Cardiac muscle cell (in vitro differentiated cells and primary cell): Measurements from ENCODE around the gene ZNF639. TPM values are rescaled to one million over a fixed set of nuclear protein-coding genes. Genes with fewer than 3 reads are reported as not detected.

Source experiments
- DNase-seq, 2 donors: peaks; one replicate each; pipeline versions ENCODE4 v3.0.0 to v3.0.0-alpha.2; 2010 to 2017; ENCODE audit warnings: low read depth in 1 of 2, low spot score in 1 of 2
- H3K27ac ChIP-seq: fragments of 200-600 bp; sonication (generic); 2 replicates; pipeline ENCODE4 v1.5.1; 2016
- H3K27me3 ChIP-seq: fragments of 200-600 bp; sonication (generic); 2 replicates; pipeline ENCODE4 v1.6.0; 2016; ENCODE audit warnings: control low read depth
- H3K36me3 ChIP-seq: fragments of 200-600 bp; sonication (generic); 2 replicates; pipeline ENCODE4 v1.5.1; 2016; ENCODE audit warnings: control low read depth
- H3K4me1 ChIP-seq: fragments of 200-600 bp; sonication (generic); 2 replicates; pipeline ENCODE4 v1.8.1; 2017; ENCODE audit warnings: low read depth, mild to moderate bottlenecking, mixed run types
- H3K4me3 ChIP-seq: fragments of 200-600 bp; sonication (generic); 2 replicates; pipeline ENCODE4 v1.5.1; 2016; ENCODE audit warnings: mild to moderate bottlenecking
- H3K9me3 ChIP-seq: fragments of 200-600 bp; sonication (generic); 2 replicates; pipeline ENCODE4 v1.5.1; 2017; ENCODE audit warnings: low read depth, mild to moderate bottlenecking, control low read depth
- polyA plus RNA-seq: library from polyadenylated mRNA; unstranded; fragments of >200 nt; fragmentation: Nextera tagmentation; extraction: Ambion mirVana; gene quantifications from 2 replicates; pipeline ENCODE4 v1.2.1, GENCODE V29; 2016
- total RNA-seq: library from RNA; depleted of rRNA; stranded (reverse); fragments of >200 nt; gene quantifications from 2 replicates; pipeline ENCODE4 v1.2.3, GENCODE V29; 2016
- TF ChIP-seq, protein P1 (sequence below): IDR thresholded peaks from 2 replicates; pipeline ENCODE4 v1.5.1; 2012; ENCODE audit warnings: low read depth, mild to moderate bottlenecking, low read length

ZNF639 gene
- total and polyA plus RNA-seq, 2 experiments from 2014 or later: 39.7 to 41.0 TPM

DNA sequence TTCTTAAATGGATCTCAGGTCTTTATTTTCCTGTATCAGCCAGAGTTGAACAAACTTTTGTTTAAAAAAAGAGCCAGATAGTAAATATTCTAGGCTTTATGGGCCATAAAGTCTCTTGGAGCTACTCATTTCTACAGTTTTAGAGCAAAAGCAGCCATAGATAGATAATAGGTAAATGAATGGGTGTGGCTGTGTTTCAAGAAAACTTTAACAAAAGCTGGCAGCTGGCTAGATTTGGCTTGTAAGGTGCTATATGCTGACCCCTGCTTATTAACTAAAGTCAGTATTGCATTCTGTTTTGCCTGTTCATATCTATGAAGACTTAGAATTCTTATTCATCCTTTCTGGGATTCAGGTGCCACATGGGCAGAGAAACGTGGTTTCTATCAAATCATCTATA lies 53.6 kb downstream of the ZNF639 start:
- Histone ChIP-seq H3K36me3 (peaks cover 39% of the 10 kb centered on the region), H3K27me3 (no peaks in the 10 kb centered on the region)
- TF ChIP-seq, protein P1, sequence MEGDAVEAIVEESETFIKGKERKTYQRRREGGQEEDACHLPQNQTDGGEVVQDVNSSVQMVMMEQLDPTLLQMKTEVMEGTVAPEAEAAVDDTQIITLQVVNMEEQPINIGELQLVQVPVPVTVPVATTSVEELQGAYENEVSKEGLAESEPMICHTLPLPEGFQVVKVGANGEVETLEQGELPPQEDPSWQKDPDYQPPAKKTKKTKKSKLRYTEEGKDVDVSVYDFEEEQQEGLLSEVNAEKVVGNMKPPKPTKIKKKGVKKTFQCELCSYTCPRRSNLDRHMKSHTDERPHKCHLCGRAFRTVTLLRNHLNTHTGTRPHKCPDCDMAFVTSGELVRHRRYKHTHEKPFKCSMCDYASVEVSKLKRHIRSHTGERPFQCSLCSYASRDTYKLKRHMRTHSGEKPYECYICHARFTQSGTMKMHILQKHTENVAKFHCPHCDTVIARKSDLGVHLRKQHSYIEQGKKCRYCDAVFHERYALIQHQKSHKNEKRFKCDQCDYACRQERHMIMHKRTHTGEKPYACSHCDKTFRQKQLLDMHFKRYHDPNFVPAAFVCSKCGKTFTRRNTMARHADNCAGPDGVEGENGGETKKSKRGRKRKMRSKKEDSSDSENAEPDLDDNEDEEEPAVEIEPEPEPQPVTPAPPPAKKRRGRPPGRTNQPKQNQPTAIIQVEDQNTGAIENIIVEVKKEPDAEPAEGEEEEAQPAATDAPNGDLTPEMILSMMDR: no peak

More for the DNA sequence above, 53.6 kb downstream of the ZNF639 start:
- no peaks in the 10 kb centered on the region for H3K9me3 ChIP-seq
- H3K4me1 ChIP-seq: no peaks in the 10 kb centered on the region
- no peak for DNase-seq
- no peak overlapping the region for H3K27ac ChIP-seq
- H3K4me3 ChIP-seq: no peak overlapping the region

Other genes starting within 250 kb of the ZNF639 start
- 6.5 and 13.0 TPM in 2 replicates for gene PIK3CA, start 174.7 kb upstream of the ZNF639 start, total RNA-seq
- gene PIK3CA, start 174.7 kb upstream of the ZNF639 start, polyA plus RNA-seq: 6.1 and 7.3 TPM in 2 replicates
- gene KCNMB3, start 71.9 kb upstream of the ZNF639 start, total RNA-seq: 0.46 and 2.7 TPM in 2 replicates
- 0.54 and 3.2 TPM in 2 replicates for gene KCNMB3, start 71.9 kb upstream of the ZNF639 start, polyA plus RNA-seq
- gene MFN1, start 24.7 kb downstream of the ZNF639 start, total RNA-seq: 21.4 and 25.9 TPM in 2 replicates
- gene MFN1, start 24.7 kb downstream of the ZNF639 start, polyA plus RNA-seq: 17.3 and 24.9 TPM in 2 replicates
- gene GNB4, start 128.4 kb downstream of the ZNF639 start, total RNA-seq: 19.9 and 26.7 TPM in 2 replicates
- 18.4 and 29.6 TPM in 2 replicates for gene GNB4, start 128.4 kb downstream of the ZNF639 start, polyA plus RNA-seq
- 68.1 and 80.4 TPM in 2 replicates for gene ACTL6A, start 239.9 kb downstream of the ZNF639 start, total RNA-seq
- 58.3 and 62.5 TPM in 2 replicates for gene ACTL6A, start 239.9 kb downstream of the ZNF639 start, polyA plus RNA-seq